Smooth muscle cell (in vitro differentiated cells): ENCODE results near the gene SGO2. TPM values are rescaled to one million over a fixed set of nuclear protein-coding genes. Genes with fewer than 3 reads are reported as not detected.

Source experiments
- DNase-seq: peaks from one replicate; lab custom pipeline; 2025; ENCODE audit not compliant: unreplicated experiment; lab: John Stamatoyannopoulos, UW
- H2AFZ ChIP-seq: fragments of 200-600 bp; sonication (generic); 2 replicates; pipeline ENCODE4 v1.6.0; 2016; ENCODE audit warnings: antibody characterized with exemption, low read depth, mild to moderate bottlenecking
- H3F3A ChIP-seq: fragments of 200-600 bp; sonication (generic); 2 replicates; pipeline ENCODE4 v1.6.0; 2017; ENCODE audit warnings: antibody characterized with exemption, low read depth
- H3K27ac ChIP-seq: fragments of 200-600 bp; sonication (generic); 2 replicates; pipeline ENCODE4 v1.5.1; 2016; ENCODE audit warnings: low read depth, mild to moderate bottlenecking
- H3K27me3 ChIP-seq: fragments of 200-600 bp; sonication (generic); 2 replicates; pipeline ENCODE4 v1.6.1; 2016; ENCODE audit warnings: low read depth, mild to moderate bottlenecking
- H3K36me3 ChIP-seq: fragments of 200-600 bp; sonication (generic); 2 replicates; pipeline ENCODE4 v1.5.1; 2016; ENCODE audit warnings: low read depth
- H3K4me1 ChIP-seq: fragments of 200-600 bp; sonication (generic); 2 replicates; pipeline ENCODE4 v1.5.1; 2016; ENCODE audit warnings: low read depth
- H3K4me2 ChIP-seq: fragments of 200-600 bp; sonication (generic); 2 replicates; pipeline ENCODE4 v1.6.0; 2016; ENCODE audit warnings: mild to moderate bottlenecking
- H3K4me3 ChIP-seq: fragments of 200-600 bp; sonication (generic); 2 replicates; pipeline ENCODE4 v1.5.1; 2016; ENCODE audit warnings: mild to moderate bottlenecking
- H3K79me2 ChIP-seq: fragments of 200-600 bp; sonication (generic); 2 replicates; pipeline ENCODE4 v1.6.0; 2016; ENCODE audit warnings: low read depth, mild to moderate bottlenecking
- H3K9ac ChIP-seq: fragments of 200-600 bp; sonication (generic); 2 replicates; pipeline ENCODE4 v1.6.0; 2016; ENCODE audit warnings: low read depth
- H3K9me3 ChIP-seq: fragments of 200-600 bp; sonication (generic); replicated peaks from 2 replicates; pipeline ENCODE4 v1.5.1; 2016; ENCODE audit warnings: low read depth
- H4K20me1 ChIP-seq: fragments of 200-600 bp; sonication (generic); 2 replicates; pipeline ENCODE4 v1.6.0; 2016; ENCODE audit warnings: low read depth
- WGBS: methylation state at CpG from one replicate; pipeline ENCODE4 v1.1.7; 2016; ENCODE audit warnings: low lambda C conversion rate; 5-methylcytosine and 5-hydroxymethylcytosine counted together
- polyA plus RNA-seq: library from polyadenylated mRNA; unstranded; fragments of >200 nt; fragmentation: Nextera tagmentation; extraction: Ambion mirVana; gene quantifications from 2 replicates; pipeline ENCODE4 v1.2.1, GENCODE V29; 2016
- total RNA-seq: library from RNA; depleted of rRNA; stranded (reverse); fragments of >200 nt; gene quantifications from 2 replicates; pipeline ENCODE4 v1.2.3, GENCODE V29; 2014
- TF ChIP-seq, protein P1 (sequence below): fragments of 200-600 bp; sonication (generic); IDR thresholded peaks from 2 replicates; pipeline ENCODE4 v1.5.1; 2017; ENCODE audit warnings: borderline replicate concordance, mild to moderate bottlenecking, antibody characterized with exemption; ENCODE audit not compliant: insufficient read depth, poor library complexity, severe bottlenecking

SGO2 gene
- total and polyA plus RNA-seq, 2 experiments from 2014 or later: 7.5 to 8.7 TPM

DNA sequence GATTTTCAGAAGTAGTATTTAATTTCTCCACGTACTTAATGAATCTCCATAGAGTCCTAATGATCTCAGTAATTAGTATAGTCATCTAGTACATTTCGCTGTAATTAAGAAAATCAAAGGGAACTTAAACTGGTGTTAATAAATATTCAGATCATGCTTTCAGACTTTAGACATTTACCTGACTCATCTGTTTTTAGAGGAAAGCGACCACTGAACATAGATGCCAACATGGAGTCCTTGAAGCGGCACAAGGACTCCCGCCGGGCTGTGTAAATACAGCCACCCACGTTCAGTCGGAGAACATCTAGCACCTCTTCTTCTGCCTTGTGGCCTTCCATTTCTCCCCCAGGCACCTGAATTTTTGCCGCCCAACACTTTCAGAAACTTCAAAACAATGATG lies 19.3 kb upstream of the SGO2 start:
- 83% methylated on average over 9 of the region's 9 CpGs for WGBS
- H2AFZ ChIP-seq: no peak overlapping the region

DNA sequence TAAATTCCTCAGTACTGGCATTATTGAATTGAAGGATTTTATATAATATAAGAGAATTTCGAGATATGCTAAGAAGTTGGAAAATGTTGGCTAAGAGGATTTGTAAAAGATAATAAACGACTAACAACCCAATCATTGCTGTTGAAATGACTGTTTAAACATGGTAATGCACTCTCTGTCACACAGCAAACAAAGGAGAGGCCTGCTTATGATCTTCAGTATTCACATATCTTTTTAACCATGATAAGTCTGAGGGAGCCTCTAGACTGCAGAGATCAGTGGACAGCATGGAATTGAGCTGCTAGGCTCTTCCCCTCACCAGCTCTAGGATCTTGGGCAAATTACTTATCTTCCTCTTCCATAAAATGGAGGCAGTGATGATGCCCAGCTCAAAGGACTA lies 18.8 kb upstream of the SGO2 start:
- Histone ChIP-seq H4K20me1 (no peaks in the 10 kb centered on the region), H3K4me2 (no peak overlapping the region), H3K4me3 (no peak overlapping the region), H3K4me1 (peaks cover 9% of the 10 kb centered on the region), H3K27me3 (no peaks in the 10 kb centered on the region), H3F3A (peaks cover 7% of the 10 kb centered on the region), H3K36me3 (peaks cover 3% of the 10 kb centered on the region), H2AFZ (no peak overlapping the region), H3K9ac (no peak overlapping the region), H3K79me2 (peaks cover 7% of the 10 kb centered on the region), H3K27ac (no peak overlapping the region), H3K9me3 (no peaks in the 10 kb centered on the region)
- DNase-seq: no peak
- TF ChIP-seq, protein P1, sequence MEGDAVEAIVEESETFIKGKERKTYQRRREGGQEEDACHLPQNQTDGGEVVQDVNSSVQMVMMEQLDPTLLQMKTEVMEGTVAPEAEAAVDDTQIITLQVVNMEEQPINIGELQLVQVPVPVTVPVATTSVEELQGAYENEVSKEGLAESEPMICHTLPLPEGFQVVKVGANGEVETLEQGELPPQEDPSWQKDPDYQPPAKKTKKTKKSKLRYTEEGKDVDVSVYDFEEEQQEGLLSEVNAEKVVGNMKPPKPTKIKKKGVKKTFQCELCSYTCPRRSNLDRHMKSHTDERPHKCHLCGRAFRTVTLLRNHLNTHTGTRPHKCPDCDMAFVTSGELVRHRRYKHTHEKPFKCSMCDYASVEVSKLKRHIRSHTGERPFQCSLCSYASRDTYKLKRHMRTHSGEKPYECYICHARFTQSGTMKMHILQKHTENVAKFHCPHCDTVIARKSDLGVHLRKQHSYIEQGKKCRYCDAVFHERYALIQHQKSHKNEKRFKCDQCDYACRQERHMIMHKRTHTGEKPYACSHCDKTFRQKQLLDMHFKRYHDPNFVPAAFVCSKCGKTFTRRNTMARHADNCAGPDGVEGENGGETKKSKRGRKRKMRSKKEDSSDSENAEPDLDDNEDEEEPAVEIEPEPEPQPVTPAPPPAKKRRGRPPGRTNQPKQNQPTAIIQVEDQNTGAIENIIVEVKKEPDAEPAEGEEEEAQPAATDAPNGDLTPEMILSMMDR: no peak
- WGBS: 88% methylated on average over 2 of the region's 2 CpGs

More for the DNA sequence above, 19.3 kb upstream of the SGO2 start:
- Histone ChIP-seq H3K27me3 (no peaks in the 10 kb centered on the region), H3K9ac (no peak overlapping the region), H3K79me2 (peaks cover 7% of the 10 kb centered on the region), H3K27ac (no peak overlapping the region), H3F3A (peaks cover 7% of the 10 kb centered on the region), H3K4me2 (no peak overlapping the region), H3K9me3 (no peaks in the 10 kb centered on the region), H4K20me1 (no peaks in the 10 kb centered on the region), H3K4me3 (no peak overlapping the region), H3K4me1 (peaks cover 9% of the 10 kb centered on the region), H3K36me3 (peaks cover 3% of the 10 kb centered on the region)
- TF ChIP-seq, protein P1: no peak
- no peak for DNase-seq

DNA sequence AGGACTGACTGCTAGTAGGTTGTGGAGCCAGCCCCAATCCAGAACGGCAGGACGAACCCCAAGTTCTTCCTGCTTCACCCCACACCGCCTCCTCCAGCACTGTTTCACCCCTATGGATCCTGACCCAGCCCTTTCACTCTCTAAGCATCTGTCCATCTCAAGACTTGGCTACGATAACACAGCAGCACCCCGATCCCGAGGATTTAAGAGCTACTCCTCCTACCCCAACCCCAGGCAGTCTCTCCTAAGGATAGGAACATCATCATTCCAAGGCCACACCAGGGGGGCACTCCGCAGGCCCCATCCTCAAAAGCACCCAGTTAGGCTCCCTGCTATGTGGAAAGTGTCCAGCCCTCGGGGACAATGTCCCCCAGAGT lies 16.8 kb upstream of the SGO2 start:
- H3F3A ChIP-seq: peaks cover 7% of the 10 kb centered on the region
- peak overlapping the region; percentile 63 for H2AFZ ChIP-seq
- no peak overlapping the region for H3K27ac ChIP-seq
- peak overlapping the region; percentile 90 for H3K4me3 ChIP-seq
- 62% methylated on average over 8 of the region's 8 CpGs for WGBS
- no peak for DNase-seq
- H3K4me1 ChIP-seq: peaks cover 9% of the 10 kb centered on the region
- H3K4me2 ChIP-seq: peak overlapping the region; percentile 91
- TF ChIP-seq, protein P1: no peak
- no peaks in the 10 kb centered on the region for H3K27me3 ChIP-seq
- H4K20me1 ChIP-seq: no peaks in the 10 kb centered on the region
- H3K9ac ChIP-seq: peak overlapping the region; percentile 77
- H3K36me3 ChIP-seq: no peaks in the 10 kb centered on the region
- H3K9me3 ChIP-seq: no peaks in the 10 kb centered on the region
- H3K79me2 ChIP-seq: peaks cover 7% of the 10 kb centered on the region

DNA sequence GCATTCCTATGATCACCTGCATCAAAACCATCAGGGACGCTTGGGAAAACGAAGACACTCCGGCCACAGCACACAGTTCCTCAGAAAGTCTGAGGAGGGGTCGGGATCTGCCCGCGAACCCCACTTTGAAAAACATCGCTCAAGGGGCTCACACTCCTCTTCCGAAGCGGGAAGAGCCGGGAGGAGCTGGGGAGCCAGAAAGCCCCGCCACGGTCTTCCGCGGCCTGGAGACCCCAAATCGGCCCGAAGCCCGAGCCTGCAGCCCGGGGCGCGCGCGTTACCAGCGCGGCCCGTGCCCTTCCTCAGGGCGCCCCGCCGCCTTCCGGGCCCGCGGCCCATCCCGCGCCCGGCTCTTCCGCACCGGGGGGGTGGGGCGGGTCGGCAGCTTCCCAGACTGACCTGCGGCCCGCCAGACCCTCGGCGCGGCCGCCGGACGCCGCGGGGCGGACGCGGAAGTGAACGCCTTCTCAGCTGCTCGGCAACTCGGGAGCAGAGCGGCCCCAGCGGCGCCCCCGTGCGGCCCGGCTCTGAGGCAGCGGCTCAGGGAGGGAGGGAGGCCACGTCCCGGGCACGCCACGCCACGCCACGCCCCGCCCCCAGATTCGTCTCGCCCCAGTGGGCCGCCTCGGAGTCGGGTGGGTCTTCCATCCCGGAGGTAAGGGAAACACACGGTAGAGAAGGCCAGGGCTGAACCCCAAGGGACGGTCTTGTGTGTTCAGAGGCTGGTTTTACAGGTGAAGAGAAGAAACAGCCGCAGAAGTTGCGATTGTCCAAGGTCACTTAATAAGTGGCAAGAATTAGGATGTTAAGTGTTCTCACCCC lies 16.2 kb upstream of the SGO2 start, which contains the start of gene KCTD18:
KCTD18 (minus strand) TSS at position 457 of the 822 bp plus-strand sequence. CDS start 3,052 bp downstream, outside the sequence.
- Histone ChIP-seq H3K79me2 (peaks cover 7% of the 10 kb centered on the region), H3K9me3 (no peaks in the 10 kb centered on the region), H2AFZ (peak within 1 kb of the TSS; percentile 95), H3F3A (peaks cover 7% of the 10 kb centered on the region), H3K36me3 (no peaks in the 10 kb centered on the region), H4K20me1 (no peaks in the 10 kb centered on the region), H3K4me2 (peak within 1 kb of the TSS; percentile 91), H3K27me3 (no peaks in the 10 kb centered on the region), H3K9ac (peak within 1 kb of the TSS; percentile 77), H3K4me3 (peak within 1 kb of the TSS; percentile 90), H3K4me1 (peaks cover 9% of the 10 kb centered on the region), H3K27ac (peak within 1 kb of the TSS; percentile 18)
- 4% methylated on average over 48 of the region's 78 CpGs for WGBS
- TF ChIP-seq, protein P1: peak; percentile 64
- peak; percentile 63 for DNase-seq
